Right ventricle myocardium inferior (tissue), 1 donor: ENCODE measurements around the gene ESR2. TPM values are rescaled to one million over a fixed set of nuclear protein-coding genes. Genes with fewer than 3 reads are reported as not detected.

Experiments used
- ATAC-seq: fragments of 200-7000 bp; cut with Tn5 transposase; one replicate; pipeline ENCODE4 v1.9.1; 2020; ENCODE audit warnings: mild to moderate bottlenecking, moderate library complexity
- DNase-seq: peaks from one replicate; pipeline ENCODE4 v3.0.0; 2021; ENCODE audit errors: missing footprints
- intact Hi-C: fragments of 100-400 bp; cut with DNase I; formaldehyde crosslinking; loops from one replicate; pipeline ENCODE4 v1.11.0; 2022
- total RNA-seq: library from RNA; stranded (reverse); fragmentation: NEBNext Ultra II Directional; extraction: Animal tissue kit (Norgen Biotek cat#: 25700); gene quantifications from one replicate; pipeline ENCODE4 v1.2.1, GENCODE V29; 2021
- donor health status: DM: no; HTN: yes; CAD: no; lungs with severe emphysema.

Gene ESR2
- total RNA-seq, 1 donor from 2014 or later: 0.78 TPM

- intact Hi-C loops: no loop called here
- DNase-seq: no peak
- ATAC-seq: no peak
These were observed 14.2 kb downstream of the ESR2 start for GRCh38 chr14:64279704-64280668.

GRCh38 chr14:64278458-64278857 lies 15.7 kb downstream of the ESR2 start:
- ATAC-seq (no peak), DNase-seq (no peak)
- intact Hi-C loops: no loop called here

DNA sequence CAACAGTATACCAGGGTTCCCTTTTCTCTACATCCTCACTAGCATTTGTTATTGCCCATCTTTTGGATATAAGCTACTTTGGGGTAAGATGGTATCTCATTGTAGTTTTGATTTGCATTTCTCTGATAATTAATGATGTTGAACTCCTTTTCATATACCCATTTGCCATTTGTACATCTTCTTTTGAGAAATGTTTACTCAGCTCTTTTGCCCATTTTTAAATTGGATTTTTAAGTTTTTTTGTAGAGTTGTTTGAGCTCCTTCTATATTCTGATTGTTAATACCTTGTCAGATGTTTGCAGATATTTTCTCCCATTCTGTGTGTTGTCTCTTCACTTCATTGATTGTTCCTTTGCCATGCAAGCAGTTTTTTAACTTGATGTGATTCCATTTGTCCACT lies 22.2 kb downstream of the ESR2 start:
- intact Hi-C loops: no loop called here
- ATAC-seq: no peak
- no peak for DNase-seq

- DNase-seq: no peak
These were observed 27.9 kb downstream of the ESR2 start for GRCh38 chr14:64266239-64266638.

DNA sequence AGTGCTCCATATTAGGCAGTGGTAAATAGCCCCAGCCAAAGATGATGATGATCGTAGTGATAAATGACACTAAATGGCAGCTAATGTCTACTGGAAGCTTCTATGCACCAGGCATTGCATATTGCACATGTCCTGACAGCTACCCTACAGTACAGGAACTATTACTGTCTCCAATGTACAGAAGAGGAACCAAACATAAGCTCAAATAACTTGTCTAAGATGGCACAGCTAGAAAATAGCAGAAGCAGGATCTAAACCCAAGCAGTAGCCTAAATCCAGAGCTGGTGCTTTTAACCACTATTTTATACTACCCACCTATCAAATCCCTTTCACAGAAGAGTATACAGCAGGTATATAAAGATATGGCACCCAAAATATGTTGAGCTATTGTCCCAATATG lies 28.9 kb downstream of the ESR2 start:
- DNase-seq: no peak
- no peak for ATAC-seq
- intact Hi-C loops: no loop called here

More at GRCh38 chr14:64266239-64266638, 27.9 kb downstream of the ESR2 start:
- intact Hi-C loops: no loop called here
- ATAC-seq: no peak

DNA sequence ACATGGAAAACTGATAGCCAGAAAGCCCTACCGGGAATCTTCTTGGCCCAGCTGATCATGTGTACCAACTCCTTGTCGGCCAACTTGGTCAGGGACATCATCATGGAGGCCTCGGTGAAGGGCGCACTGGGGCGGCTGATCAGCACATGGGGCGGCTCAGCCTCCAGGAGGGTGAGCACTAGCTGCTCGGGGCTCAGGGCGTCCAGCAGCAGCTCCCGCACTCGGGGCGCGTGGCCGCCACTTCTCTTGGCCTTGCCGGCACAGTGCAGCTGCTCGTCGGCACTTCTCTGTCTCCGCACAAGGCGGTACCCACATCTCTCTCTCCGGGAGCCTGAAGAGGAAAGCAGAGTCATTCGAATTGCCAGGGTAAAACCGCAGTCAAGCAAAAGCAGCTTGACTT lies 33.8 kb downstream of the ESR2 start:
- ATAC-seq (no peak), DNase-seq (no peak)
- intact Hi-C loops: no loop called here

DNA sequence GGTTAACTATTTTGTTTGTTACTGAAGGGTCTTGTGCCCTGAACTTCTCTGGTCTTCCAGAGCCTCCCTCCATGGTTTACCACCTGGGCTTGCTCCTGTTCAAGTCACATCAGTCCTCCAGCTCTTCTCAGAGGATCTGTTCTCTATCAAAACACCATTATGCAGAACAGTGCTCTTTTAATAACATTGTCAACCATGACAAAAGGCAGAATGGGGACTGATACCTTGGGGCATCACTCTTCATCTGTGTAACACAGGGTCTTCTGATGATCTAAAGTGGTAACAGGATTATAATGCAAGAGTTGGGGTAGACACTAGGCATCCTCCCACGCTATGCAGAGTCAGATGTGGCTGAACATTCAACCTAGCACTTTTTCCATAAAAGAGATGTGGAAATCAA lies 38.4 kb downstream of the ESR2 start:
- ATAC-seq (no peak), DNase-seq (no peak)
- intact Hi-C loops: no loop called here

DNA sequence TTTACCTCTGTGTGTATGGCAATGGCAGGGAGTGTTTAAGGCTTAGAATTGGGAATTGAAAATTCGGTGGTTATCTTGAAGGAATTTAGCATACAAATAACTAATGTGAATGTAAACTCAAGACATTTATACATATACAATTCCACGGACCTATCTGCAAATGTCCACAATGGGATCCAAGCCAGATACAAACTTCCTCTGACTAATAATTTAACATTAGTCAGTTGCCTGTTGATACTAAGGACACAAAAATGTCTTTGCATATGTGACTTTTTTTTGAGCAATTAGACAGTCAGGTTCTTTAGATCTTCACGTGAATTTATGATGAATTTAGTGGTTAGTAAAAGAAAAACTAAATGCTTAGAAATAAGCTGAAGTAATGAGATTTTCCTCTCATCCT lies 40.5 kb downstream of the ESR2 start:
- intact Hi-C loops: no loop called here
- ATAC-seq: no peak
- DNase-seq: no peak

DNA sequence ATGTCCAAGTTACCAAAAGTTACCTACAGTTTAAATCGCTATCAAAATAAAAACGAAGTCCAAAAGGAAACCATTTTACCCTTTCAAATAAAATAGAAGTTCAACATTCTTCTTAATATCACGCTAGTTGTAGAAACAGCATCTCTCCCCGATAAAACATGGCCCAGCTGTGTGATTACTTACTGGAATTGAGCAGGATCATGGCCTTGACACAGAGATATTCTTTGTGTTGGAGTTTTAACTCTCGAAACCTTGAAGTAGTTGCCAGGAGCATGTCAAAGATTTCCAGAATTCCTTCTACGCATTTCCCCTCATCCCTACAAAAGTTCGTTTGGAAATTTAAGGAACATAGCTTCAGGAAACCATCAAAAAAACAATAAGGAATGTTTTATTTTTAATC lies 44.8 kb downstream of the ESR2 start:
- intact Hi-C loops: no loop called here
- no peak for DNase-seq

DNA sequence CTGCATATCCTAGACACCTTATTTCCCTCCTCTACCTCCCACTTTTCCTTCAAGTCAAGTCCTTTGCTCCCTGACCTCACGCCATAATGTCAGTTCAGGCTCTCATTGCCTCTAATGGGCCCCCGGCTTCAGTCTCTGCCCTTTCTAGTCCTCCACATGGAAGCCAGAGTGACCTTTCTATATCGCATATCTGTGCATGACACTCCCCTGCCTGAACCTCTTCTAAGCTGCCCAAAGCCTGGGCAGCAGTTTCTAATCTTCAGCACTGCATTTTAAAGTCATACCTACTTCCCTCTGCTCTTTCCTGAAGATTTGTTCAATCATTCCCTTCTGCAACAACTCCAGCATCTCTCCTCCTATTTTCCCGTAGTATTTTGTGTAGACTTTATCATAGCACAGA lies 45.5 kb downstream of the ESR2 start:
- ATAC-seq: no peak
- intact Hi-C loops: no loop called here
- no peak for DNase-seq

More for the DNA sequence above, 44.8 kb downstream of the ESR2 start:
- no peak for ATAC-seq

DNA sequence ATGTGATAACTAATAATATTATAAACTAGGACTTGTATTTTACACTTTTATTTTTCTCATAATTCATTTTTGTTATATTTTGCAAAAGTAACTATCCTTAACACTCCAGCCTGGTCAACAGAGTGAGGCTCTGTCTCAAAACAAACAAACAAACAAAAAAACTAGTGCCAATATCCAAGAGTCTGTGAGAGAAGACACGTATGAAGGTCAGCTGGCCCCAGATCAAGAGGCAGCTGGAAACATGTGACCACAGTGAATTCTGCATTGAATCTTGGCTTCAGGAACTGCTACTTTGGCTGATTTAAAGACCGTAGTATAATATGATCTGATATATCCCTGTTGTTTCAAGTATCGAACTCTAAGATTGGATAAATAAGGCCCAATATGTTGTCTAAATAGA lies 47.0 kb downstream of the ESR2 start:
- ATAC-seq: no peak
- intact Hi-C loops: no loop called here
- no peak for DNase-seq

GRCh38 chr14:64246688-64247087 lies 47.5 kb downstream of the ESR2 start:
- intact Hi-C loops: no loop called here
- ATAC-seq (no peak), DNase-seq (no peak)

GRCh38 chr14:64245491-64245890 lies 48.7 kb downstream of the ESR2 start:
- ATAC-seq (no peak), DNase-seq (no peak)
- intact Hi-C loops: no loop called here

- DNase-seq (no peak), ATAC-seq (no peak)
- intact Hi-C loops: no loop called here
These were observed 49.9 kb downstream of the ESR2 start for GRCh38 chr14:64244279-64244678.

DNA sequence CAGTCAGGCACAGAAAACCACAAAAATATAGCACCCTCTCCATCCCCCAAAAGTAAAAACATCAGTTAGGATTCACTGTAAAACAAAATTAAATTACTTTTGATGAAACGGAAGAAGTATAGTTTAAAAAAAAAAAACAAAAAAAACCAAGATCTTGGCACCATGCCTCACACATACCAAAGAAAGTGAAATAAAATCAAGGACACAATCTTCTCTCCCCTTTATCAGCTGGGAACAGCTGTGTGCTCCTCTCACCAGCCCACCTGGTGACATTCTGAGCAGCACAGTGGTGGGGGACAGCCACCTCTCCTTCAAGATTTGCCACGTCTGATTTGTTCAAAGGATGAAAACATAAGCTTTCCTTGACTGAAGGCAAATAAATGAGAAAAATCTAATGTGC lies 55.5 kb downstream of the ESR2 start:
- DNase-seq: no peak
- ATAC-seq: no peak
- intact Hi-C loops: no loop called here

DNA sequence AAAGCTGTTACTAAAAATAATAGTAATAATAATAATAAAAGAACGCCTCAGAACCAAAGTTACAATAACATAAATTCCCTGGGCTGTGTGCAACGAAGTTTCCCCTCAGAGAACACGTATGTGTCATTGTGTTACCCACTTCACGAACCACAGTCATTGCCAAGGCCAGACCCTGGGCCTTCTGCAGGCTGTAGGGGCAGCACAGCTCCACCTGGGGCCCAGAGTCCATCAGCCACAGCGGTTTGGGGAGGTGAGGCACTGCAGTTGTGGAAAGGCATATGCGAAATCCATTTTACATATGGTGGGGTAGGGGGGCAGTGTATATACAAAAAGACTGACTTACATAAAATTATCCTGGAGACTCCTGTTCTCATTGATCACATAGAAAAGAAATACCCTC lies 56.1 kb downstream of the ESR2 start:
- ATAC-seq (no peak), DNase-seq (no peak)
- intact Hi-C loops: no loop called here

- intact Hi-C loops: no loop called here
- no peak for ATAC-seq
- no peak for DNase-seq
These were observed 58.2 kb downstream of the ESR2 start for GRCh38 chr14:64235652-64236640.

DNA sequence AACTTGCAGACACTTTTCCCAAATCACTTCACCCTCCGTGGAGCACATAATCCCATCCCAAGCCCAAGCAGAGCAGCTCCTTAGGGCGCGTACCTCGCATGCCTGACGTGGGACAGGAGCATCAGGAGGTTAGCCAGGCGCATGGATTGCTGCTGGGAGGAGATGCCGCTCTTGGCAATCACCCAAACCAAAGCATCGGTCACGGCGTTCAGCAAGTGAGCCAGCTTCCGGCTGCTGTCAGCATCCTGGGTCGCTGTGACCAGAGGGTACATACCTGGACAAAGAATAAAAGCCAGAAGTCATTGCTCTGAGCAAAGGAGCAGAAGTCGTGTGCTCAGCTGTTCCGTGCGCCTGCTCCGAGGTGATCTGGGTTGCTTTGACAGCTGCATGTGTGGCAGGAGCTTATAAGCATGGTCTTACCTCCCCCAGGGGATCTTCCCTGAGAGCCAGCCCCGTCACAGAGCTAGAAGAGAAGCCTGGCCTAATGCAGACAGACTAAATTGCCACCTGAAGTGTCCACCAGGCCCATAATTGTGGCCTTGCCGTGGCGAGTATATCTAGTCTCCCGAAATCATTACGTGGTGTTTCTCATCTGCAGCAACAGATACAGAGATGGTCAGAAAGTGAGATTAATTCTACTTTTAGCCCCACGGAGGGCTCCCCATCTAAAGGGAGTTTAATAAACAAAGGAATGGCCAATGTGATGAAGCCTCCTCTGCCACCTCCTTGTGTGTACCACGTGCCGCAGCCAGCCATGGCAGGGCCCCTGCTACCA lies 59.1 kb downstream of the ESR2 start:
- intact Hi-C loops: no loop called here
- DNase-seq (no peak), ATAC-seq (no peak)
